LoVo (cell line): ENCODE results near the gene UNC5B.

Experiments
- DNase-seq: peaks from one replicate; pipeline ENCODE4 v3.0.0-alpha.2; 2016; ENCODE audit warnings: low spot score

UNC5B gene

GRCh38 chr10:71254834-71255549 lies 42.6 kb downstream of the UNC5B start:
- no peak for DNase-seq

GRCh38 chr10:71255550-71255807 lies 43.1 kb downstream of the UNC5B start:
- DNase-seq: no peak

- DNase-seq: peak; percentile 69
Observed at GRCh38 chr10:71255808-71256660, 43.7 kb downstream of the UNC5B start.

GRCh38 chr10:71256661-71257318 lies 44.4 kb downstream of the UNC5B start:
- DNase-seq: no peak

- DNase-seq: no peak
Observed at GRCh38 chr10:71257319-71257997, 45.1 kb downstream of the UNC5B start.

GRCh38 chr10:71258046-71258445 lies 45.7 kb downstream of the UNC5B start:
- DNase-seq: no peak

GRCh38 chr10:71258446-71259145 lies 46.2 kb downstream of the UNC5B start:
- no peak for DNase-seq

- no peak for DNase-seq
Observed at GRCh38 chr10:71259282-71259681, 46.9 kb downstream of the UNC5B start.

- peak; percentile 37 for DNase-seq
Observed at GRCh38 chr10:71259815-71260501, 47.6 kb downstream of the UNC5B start.

- no peak for DNase-seq
Observed at GRCh38 chr10:71260622-71261325, 48.4 kb downstream of the UNC5B start.

- no peak for DNase-seq
Observed at GRCh38 chr10:71262027-71262426, 49.7 kb downstream of the UNC5B start.

GRCh38 chr10:71262817-71263216 lies 50.4 kb downstream of the UNC5B start:
- DNase-seq: no peak

GRCh38 chr10:71263376-71263775 lies 51.0 kb downstream of the UNC5B start:
- no peak for DNase-seq

GRCh38 chr10:71264345-71265200 lies 52.2 kb downstream of the UNC5B start:
- no peak for DNase-seq

- no peak for DNase-seq
Observed at GRCh38 chr10:71265201-71265575, 52.8 kb downstream of the UNC5B start.

- no peak for DNase-seq
Observed at GRCh38 chr10:71265618-71266146, 53.3 kb downstream of the UNC5B start.

- peak; percentile 15 for DNase-seq
Observed at GRCh38 chr10:71266147-71266917, 54.0 kb downstream of the UNC5B start.

GRCh38 chr10:71266918-71267442 lies 54.6 kb downstream of the UNC5B start:
- DNase-seq: no peak
